Stimulated activated CD8-positive, alpha-beta memory T cell treated with anti-CD3 and anti-CD28 coated beads, Interleukin-4, amount 100 ng/mL, for 4 hours (primary cell): ENCODE measurements around the gene SMAD3.
"Not testable (repeated sequence)": the region's sequence is repeated elsewhere in the genome, so short reads cannot be mapped to it uniquely, and the experiment has no call there.

Experiments used
- DNase-seq, 2 donors: peaks; one replicate each; pipeline ENCODE4 v3.0.0-alpha.2; 2020; ENCODE audit warnings: low read depth in 2 of 2, low spot score in 1 of 2

Gene SMAD3

DNA sequence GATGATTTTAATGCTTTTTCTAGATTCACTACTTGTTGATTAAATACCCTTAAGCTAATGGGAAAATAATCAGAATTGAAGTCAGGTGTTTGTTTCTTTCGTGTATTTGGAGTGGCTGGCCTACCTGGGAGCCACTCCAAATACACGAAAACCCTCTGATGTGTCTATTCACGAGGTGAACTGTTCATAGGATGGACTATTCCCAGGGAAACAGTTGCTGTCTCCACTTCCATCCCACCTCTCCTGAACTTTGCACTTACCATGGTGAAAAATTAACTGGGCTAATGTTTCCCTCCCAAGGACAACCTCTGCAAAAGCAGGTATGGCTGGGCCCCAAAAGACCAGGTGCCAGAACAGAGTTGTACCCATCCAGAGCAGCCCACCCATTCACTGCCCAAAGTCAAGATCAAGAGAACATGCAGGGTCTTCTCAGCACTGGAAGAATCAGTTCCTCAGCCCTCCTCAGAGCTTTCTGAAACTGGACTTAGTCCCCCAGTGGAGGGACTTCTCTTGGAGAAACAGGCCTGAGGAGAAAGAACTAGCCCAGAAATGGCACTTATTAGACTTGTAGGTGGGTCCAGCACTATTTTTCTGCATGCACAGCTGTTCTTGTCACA lies 2.9 kb upstream of the SMAD3 start:
- no peak for DNase-seq

- DNase-seq = no peak
Measured at GRCh38 chr15:67063689-67064606, 1.5 kb upstream of the SMAD3 start.

- no peak for DNase-seq
Measured at GRCh38 chr15:67064607-67065530, 533 bp upstream of the SMAD3 start.

- DNase-seq = no peak
Measured at GRCh38 chr15:67066041-67066958, 898 bp downstream of the SMAD3 start.

DNA sequence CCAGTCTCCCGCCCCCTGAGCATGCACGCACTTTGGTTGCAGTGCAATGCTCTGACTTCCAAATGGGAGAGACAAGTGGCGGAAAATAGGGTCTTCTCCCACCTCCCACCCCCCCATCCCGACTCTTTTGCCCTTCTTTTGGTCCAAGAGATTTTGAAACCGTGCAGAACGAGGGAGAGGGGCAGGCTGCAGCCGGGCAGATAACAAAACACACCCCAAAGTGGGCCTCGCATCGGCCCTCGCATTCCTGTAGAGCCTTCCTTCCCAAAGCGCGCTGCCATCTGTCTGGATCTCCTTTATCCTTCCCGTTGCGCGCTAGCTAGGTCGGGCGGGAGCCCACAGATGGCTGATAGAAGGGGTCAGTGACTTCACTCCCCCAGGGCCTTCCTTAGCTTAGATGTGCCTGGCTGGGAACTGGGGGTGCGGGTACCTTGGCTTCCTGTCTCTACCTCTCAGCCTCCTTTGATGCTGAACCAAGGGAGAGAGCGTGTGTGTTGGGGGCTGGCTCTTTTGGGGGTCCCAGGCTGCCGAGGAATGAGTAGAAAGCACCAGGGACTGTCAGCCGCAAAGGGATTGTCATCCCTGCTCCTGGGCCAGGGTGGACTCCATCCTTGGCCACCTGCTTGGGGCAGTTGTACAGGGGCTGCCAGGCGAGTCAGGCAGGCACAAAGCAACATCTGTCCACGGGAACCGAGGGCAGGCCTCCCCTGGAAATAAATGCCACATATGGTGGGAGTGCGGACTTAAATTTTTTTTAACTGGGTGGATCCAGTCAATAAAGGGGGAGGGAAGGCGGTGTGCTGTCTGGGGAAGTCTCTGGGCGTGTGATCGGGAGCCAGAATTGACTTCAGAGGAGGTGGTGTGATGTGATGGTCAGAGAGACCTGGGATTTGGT lies 1.8 kb downstream of the SMAD3 start:
- no peak for DNase-seq

GRCh38 chr15:67067930-67068551 lies 2.6 kb downstream of the SMAD3 start:
- no peak for DNase-seq

- no peak for DNase-seq
Measured at GRCh38 chr15:67068710-67069400, 3.5 kb downstream of the SMAD3 start.

GRCh38 chr15:67070150-67070549 lies 4.7 kb downstream of the SMAD3 start:
- no peak for DNase-seq

GRCh38 chr15:67070892-67071664 lies 5.7 kb downstream of the SMAD3 start:
- DNase-seq = no peak

- DNase-seq = no peak
Measured at GRCh38 chr15:67072442-67072841, 7.0 kb downstream of the SMAD3 start.

DNA sequence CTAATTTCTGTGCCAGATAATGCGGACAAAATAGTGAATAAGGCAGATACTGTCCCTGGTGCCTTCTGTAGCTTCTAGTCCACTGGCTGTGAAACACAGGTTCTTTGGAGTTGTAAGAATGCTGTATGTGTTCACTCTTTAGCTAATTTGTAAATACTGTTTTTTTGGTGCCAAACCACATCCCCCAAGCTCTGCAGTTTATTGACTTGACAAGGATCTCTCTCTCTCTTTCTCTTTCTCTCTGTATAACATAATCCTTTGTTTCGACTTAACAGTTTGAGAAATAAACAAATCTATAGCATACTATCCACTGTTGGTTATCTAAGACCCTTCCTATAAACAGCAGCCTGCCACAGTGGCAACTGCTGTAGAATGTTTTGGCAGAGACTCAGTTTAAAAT lies 7.6 kb downstream of the SMAD3 start:
- DNase-seq = no peak

- no peak for DNase-seq
Measured at GRCh38 chr15:67074886-67075229, 9.5 kb downstream of the SMAD3 start.

- not testable (repeated sequence) for DNase-seq
Measured at GRCh38 chr15:67075555-67076135, 10.2 kb downstream of the SMAD3 start.

- DNase-seq = no peak
Measured at GRCh38 chr15:67076147-67076843, 10.9 kb downstream of the SMAD3 start.

DNA sequence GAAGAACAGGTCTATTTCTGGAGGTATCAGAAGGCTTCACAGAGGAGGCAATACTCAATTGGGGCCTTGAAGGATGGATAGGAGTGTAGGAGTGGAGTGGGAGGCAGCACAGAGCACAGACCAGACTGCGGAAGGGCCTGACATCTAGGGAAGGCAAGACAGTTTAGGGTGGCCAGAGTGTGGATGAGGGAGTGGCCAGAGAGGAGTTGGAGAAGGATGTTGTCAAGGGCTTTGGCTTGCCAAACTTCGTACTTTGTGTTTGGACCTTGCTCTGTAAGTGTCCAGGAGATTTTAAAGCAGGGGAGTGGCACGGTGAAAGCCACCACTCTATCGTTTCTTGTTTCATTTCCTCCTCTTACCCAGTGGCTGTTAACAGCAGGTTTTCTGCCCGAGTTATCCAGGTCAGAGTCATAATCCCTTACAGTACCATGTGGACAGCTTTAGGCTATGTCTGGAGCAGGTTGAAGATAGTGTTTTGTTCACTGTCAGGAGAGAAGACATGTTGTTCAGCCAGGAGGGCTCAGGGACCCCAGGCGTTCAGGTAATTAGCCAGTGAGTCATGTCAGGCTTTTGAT lies 12.3 kb downstream of the SMAD3 start:
- no peak for DNase-seq

- no peak for DNase-seq
Measured at GRCh38 chr15:67079361-67079760, 14.0 kb downstream of the SMAD3 start.
